Left ventricle myocardium superior (tissue), 1 donor: ENCODE results near the gene GPBAR1. TPM values are rescaled to one million over a fixed set of nuclear protein-coding genes. Genes with fewer than 3 reads are reported as not detected.

Experiments used
- ATAC-seq: fragments of 200-7000 bp; cut with Tn5 transposase; one replicate; pipeline ENCODE4 v1.9.1; 2020; ENCODE audit warnings: mild to moderate bottlenecking, moderate library complexity
- DNase-seq: peaks from one replicate; pipeline ENCODE4 v3.0.0-alpha.2; 2020
- intact Hi-C: fragments of 100-400 bp; cut with micrococcal nuclease; formaldehyde crosslinking; loops from one replicate; pipeline ENCODE4 v1.11.0; 2022
- total RNA-seq: library from RNA; stranded (reverse); fragmentation: NEBNext Ultra II Directional; extraction: Animal tissue kit (Norgen Biotek cat#: 25700); gene quantifications from one replicate; pipeline ENCODE4 v1.2.1, GENCODE V29; 2021
- donor health status: DM: no; HTN: yes; CAD: no; lungs with severe emphysema.

Gene GPBAR1
- total RNA-seq, 1 donor from 2014 or later, result 0.67 TPM

DNA sequence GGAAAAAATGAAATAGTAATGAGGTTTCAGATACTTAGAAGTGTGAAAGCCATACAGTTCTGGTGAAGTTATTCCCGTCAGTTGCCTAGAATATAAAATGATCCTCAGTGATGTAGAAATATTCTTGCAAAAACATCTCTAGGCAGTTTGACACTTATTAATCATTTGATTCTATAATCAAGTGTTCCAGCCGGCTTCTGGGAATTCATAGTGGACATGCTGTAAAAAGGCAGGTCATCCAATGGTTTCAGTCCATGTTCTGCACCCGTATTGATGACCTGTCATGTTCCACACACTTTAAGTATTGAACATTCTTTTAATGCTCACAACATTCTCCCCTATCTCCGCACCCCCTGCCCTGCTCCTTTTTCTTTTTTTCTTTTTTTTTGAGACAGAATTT, 24.0 kb upstream of the GPBAR1 start:
- ATAC-seq (no peak), DNase-seq (no peak)
- intact Hi-C loops, result no loop called here

DNA sequence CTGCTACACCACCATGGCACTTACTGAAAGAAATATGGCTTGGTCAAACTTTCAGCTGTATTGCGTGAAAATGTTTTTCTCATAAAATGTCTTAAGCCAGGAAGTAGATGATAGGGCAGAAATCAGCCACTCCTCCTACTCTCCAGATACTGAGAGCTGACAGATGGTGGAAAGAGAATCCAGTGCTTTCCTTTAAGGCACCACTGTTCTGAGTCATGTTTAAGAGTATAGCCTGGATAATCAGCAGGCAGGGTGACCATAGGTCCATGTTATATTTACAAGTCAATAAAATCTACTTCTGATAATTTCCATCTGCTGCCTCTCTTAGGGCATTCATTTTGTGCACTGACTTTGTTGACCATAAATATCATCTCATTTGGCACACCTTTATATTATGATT, 21.9 kb upstream of the GPBAR1 start:
- ATAC-seq (no peak), DNase-seq (no peak)
- intact Hi-C loops, result no loop called here

DNA sequence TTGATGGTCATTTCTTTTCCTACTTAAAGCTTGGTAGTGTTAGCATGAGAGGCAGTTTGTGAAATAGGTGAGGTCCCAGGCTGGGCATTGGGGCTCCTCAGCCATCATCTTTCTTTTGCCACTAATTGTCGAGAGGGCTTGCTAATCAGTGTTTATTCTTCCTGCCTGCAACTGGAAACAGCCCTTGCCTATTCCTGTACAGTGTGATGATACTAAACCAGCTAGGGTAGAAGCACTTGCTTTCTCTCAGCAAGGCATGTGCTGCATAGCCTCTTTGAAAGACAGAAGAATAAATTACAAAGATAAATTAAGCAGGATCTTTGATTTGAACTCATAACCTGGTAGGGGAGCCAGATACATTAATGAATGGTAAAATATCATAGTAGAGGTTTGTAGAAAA, 16.6 kb upstream of the GPBAR1 start:
- peak; percentile 56 for ATAC-seq
- intact Hi-C loops, result no loop called here
- DNase-seq, result no peak

DNA sequence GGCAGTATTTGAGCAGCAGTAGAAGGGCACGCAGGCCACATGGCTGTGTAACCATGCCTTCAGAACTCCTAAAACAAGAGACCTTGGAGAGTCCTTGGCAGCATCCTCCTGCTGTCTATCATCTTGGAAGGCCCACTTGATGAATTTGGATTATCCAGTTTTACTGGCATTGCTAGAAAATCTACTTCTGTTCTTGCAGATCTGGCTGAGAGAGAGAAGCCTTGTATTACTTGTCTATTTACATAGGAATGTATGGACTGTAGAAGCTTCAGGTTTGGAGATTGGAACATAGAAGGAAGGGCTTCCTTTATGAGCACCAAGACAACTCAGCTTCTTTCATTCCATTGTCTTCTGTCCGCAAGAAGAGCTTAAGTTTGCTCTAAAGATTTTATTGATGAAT, 16.1 kb upstream of the GPBAR1 start:
- intact Hi-C loops, result no loop called here
- DNase-seq (no peak), ATAC-seq (peak; percentile 48)

DNA sequence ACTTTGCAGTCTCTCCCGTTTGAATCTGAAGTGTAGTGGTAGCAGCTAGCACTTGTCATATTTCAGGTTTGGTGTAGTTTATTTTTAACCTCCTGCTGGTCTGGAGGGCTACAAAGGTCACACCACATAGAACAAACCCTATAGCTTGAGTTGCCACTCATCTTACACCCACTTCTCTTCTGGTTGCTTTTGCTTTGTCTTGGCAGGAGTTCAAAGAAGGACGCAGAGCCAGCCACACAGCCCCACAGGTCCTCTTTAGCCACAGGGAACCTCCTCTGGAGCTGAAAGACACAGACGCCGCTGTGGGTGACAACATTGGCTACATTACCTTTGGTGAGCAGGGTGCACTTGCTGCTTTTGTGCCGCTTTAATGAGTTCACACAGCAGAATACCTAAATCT, 15.6 kb upstream of the GPBAR1 start:
- DNase-seq (no peak), ATAC-seq (peak; percentile 81)
- intact Hi-C loops, result no loop called here

DNA sequence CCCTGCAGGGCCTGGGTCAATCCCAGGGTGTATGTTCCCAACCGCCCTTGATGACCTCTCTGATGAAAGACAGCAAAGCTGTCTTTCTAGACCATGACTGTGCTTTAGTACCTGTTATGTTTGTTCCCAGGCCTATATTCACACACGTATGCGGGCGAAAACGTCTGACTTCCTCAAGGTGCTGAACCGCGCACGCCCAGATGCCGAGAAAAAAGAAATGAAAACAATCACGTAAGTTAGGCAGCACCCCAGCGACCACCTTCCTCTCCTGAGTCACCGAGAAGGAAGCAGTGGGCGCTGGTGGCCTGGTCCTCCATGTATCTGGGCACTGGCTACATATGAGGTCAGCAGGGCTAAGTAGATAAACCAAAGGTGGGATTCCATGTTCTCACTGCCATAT, 11.1 kb upstream of the GPBAR1 start:
- intact Hi-C loops, result no loop called here

DNA sequence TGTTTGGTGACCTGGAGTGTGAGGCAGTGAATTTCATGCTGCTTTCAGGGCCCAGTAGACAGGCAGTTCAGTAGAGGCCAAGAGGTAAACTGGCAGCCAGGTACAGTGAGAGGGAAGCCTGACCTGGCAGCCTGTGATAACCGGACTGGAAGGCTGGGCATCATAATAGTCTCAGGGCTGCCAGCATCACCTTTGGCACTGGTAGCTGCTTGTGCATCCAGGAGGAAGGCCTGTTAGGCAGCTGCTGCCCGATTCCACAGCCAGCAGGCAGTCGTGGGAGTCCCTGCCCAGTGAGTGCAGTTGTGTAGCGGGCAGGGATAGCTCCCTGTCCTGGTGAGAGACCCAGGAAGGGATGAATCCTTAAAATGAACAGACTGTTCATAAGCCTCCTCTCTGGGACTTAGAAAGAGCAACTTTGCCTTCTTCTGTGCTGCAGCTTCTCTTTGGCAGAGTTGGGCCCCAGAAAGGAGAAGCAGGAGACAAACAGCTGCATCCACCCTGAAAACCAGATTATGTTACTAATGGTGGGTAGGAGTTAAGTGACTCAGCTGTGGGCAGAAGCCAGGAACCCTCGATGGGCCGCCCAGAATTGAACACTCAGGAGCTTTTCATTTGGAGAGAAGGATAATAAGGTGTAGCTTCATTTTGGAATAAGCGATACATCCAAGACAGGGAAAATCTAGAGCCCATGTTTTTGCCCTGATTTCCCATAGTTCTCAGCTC, 8.1 kb upstream of the GPBAR1 start:
- ATAC-seq (peak; percentile 44), DNase-seq (no peak)
- intact Hi-C loops, result no loop called here

More for the DNA sequence above, 11.1 kb upstream of the GPBAR1 start:
- no peak for ATAC-seq
- no peak for DNase-seq

DNA sequence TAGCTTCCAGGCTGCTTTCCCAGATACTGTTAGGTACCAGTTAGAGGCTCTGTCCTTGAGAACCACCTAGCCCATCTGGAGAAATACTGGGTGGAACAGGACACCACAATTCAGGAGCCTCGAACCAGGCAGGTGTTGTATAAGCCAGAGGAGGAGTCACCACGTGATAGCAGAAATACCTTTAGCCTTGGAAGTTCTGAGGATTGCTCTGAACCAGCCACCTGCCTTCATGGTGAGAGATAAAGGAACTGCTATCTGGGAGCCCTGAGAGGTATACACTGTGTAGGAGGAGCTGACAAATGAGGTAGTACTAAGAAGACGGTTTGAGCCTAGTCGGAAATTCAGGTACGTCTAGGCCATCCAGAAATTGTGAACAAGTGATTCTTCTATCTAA, 7.6 kb upstream of the GPBAR1 start:
- intact Hi-C loops, result no loop called here
- DNase-seq, result no peak
- no peak for ATAC-seq

DNA sequence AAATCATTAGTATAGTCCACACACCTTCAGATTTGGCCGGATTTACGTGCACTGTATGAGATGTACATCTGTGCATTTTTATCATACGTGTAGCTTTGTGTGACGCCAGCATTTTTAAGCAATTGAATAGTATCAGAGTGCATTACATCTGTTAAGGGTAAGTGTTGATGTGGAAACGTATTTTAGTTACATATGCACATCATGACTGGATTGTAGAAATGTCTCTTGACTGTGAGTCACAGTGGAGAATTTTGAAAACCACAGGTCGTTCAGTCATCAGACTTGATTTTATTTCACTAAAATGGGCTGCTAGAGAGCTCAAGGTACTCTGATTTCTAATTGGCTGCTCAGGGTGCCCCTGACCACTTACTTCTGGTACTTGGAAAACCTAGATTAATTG, 5.4 kb upstream of the GPBAR1 start:
- intact Hi-C loops, result no loop called here
- ATAC-seq (no peak), DNase-seq (no peak)

DNA sequence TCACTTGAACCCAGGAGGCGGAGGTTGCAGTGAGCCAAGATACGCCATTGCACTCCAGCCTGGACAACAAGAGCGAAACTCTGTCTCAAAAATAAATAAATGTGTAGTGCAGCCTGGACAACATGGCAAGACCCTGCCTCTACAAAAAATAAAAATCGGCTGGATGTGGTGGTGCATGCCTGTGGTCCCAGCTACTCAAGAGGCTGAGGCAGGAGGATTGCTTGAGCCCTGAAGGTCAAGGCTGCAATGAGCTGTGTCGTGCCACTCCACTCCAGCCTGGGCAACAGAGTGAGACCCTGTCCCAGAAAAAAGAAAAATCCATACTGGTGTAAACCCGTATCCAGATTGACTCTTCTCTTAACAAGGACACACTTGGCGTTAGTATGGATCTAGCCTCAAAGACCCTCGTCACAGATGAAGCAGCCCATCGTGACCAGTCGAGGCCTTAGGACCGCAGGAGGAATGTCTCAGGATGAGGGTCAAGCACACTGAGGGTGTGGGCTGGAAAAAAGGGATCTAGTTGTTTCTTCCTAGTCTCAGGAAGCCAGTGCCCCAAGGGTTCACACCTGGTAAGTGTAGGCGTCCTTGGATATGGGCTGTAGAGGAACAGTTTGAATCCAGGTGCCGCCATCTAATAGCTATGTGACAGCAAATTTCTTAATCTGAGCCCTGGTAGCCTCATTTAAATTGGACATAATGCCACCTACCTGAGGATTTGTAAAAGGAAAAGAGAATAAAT, 4.0 kb upstream of the GPBAR1 start:
- ATAC-seq (no peak), DNase-seq (no peak)
- intact Hi-C loops, result no loop called here

DNA sequence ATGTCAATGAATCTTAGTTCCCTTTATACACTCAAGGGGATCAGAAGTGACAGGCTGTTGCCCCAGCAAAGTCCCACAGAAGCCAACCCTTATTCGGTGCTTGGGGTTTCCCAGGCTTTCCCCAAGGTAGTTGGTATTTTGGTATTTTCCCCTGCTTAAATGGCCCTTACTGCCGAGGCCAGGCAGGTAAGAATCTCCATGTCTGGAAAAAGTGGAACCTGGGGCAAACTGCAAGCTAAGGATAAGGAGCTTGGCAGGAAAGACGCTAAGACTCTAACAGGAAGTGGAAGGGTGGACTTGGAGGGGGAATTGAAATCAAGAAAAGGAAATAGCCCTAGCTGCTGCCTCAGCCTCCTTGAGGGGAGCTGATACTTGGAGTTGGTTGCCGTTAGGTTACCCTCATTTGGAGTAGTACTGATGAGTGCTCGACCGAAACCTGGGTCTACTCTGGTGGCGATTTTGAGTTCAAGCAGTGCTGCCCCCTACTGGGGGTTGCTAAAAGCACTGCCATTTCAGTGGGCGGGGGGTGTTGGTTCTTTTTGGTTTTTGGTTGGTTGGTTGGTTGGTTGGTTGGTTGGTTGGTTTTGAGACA, 3.3 kb upstream of the GPBAR1 start:
- DNase-seq, result no peak
- ATAC-seq, result no peak
- intact Hi-C loops, result no loop called here

DNA sequence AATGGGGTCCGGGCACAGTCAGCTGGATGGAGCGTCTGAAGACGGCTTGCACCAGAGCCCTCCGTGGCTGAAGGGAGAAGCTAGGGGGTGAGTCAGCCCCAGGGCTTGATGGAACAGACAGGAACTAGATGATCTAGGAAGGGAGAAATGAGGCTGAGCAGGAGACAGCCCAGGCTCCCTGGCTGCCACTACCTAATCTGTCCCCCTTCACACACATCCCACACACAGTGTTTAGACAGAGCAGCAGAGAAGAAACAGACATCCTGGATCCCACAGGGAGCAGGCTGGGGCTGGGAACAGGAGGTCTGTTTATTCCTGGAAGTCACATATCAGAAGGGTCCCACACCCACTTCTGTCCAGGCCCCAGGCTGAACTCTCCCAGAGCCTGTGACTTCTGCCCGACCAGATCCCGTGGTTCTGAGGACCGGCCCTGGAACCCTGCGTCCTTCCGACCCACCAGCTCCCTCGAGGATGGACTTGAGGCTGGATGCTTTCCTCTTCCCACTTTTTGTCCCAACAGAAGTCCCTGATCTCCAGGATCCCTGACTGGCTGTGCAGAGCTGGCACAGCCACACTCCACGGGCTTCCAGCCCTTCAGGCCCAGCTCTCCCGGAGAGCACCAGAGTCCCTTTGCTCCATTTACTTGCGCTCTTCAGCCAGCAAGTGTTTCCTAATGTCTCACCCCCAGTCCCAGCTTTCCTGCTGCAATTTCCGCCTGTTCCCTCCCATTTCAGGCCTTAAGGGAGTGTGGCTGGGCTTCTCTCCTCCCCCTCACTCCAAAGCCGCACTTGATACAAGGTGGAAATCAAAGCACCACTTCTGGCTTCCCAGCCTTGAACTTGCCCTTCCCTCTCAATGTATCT, 1.5 kb upstream of the GPBAR1 start:
- DNase-seq (peak; percentile 79), ATAC-seq (peak; percentile 78)
- intact Hi-C loops, result no loop called here

DNA sequence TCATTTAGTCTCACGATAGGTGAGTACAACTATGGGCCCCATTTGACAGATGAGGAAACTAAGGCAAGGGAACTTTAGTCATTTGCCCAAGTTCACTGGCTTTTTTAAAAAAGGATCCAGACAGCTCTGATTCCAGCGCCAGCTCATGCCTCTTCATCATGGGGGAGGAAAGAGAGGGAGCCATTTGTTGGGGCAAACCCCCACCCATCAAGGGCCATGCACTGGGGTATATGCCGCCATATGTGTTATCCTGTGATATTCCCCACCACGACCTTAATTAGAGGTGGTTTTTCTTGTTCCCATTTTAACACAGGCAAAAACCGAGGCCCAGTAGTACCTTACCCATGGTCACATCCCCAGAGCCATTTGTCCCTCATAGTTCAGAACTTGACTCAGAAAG, 649 bp upstream of the GPBAR1 start:
- no peak for ATAC-seq
- no peak for DNase-seq
- intact Hi-C loops, result no loop called here

DNA sequence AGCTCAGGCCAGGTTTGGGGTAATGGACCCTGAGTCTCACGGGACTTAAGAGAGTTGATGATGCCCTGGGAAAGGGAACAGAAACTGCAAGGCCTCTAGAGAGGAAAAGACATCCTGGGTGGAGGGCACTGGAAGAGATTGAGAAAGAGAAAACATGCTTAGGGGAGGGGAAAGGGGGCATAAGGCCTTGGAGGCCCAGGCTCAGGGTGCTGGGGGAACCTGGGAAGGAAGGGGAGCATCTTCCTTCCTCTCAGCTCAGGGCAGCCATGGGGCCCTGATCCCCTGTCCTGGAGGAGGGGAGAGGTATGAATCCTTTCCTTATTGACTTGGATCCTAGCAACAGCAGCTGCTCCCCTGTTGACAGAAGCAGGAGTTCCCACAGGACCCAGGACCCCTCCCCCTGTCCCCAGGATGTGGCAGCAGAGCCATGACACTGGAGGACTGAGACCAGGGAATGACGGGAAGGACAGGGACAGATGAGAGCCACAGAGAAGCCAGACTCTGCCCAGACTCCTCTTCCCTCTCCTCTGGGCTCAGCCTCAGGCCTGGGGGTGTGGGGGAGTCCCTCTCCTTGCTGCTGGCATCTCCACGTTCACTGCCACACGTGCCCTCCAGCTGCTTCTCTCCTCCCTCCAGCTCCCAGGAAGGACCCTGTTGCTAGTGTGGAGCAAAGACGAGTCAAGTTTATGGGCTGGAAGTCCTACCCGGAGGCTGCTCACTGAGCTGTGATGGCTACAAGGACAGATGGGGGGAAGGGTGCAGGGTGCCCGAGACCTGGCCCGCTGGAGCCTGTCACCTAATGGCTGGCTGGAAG, 815 bp downstream of the GPBAR1 start:
- ATAC-seq (no peak), DNase-seq (no peak)
- intact Hi-C loops, result no loop called here

DNA sequence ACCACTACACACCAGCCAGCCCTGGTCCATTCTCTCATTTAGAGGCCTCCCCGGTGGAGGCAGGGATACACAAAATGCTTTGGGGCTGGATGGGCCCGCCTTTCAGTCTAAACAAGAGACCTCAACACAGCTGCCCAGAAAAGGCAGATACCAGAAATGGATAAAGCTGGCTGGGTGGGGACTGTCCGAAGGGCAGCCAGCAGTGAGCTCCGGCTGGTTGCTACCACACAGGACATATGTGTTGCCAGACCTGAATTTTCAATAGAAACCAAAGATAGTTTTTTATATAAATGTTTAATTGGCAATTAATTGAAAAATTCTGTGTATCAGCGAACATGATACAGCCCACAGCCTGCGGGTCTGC, 1.4 kb downstream of the GPBAR1 start:
- intact Hi-C loops, result no loop called here
- no peak for DNase-seq
- ATAC-seq, result no peak

DNA sequence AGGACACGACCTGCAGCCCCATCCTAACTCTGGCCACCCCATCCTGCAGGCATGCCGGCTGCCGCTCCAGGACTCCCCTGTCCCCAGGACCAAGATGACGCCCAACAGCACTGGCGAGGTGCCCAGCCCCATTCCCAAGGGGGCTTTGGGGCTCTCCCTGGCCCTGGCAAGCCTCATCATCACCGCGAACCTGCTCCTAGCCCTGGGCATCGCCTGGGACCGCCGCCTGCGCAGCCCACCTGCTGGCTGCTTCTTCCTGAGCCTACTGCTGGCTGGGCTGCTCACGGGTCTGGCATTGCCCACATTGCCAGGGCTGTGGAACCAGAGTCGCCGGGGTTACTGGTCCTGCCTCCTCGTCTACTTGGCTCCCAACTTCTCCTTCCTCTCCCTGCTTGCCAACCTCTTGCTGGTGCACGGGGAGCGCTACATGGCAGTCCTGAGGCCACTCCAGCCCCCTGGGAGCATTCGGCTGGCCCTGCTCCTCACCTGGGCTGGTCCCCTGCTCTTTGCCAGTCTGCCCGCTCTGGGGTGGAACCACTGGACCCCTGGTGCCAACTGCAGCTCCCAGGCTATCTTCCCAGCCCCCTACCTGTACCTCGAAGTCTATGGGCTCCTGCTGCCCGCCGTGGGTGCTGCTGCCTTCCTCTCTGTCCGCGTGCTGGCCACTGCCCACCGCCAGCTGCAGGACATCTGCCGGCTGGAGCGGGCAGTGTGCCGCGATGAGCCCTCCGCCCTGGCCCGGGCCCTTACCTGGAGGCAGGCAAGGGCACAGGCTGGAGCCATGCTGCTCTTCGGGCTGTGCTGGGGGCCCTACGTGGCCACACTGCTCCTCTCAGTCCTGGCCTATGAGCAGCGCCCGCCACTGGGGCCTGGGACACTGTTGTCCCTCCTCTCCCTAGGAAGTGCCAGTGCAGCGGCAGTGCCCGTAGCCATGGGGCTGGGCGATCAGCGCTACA, 2.1 kb downstream of the GPBAR1 start:
- DNase-seq (peak; percentile 58), ATAC-seq (no peak)
- intact Hi-C loops, result no loop called here

DNA sequence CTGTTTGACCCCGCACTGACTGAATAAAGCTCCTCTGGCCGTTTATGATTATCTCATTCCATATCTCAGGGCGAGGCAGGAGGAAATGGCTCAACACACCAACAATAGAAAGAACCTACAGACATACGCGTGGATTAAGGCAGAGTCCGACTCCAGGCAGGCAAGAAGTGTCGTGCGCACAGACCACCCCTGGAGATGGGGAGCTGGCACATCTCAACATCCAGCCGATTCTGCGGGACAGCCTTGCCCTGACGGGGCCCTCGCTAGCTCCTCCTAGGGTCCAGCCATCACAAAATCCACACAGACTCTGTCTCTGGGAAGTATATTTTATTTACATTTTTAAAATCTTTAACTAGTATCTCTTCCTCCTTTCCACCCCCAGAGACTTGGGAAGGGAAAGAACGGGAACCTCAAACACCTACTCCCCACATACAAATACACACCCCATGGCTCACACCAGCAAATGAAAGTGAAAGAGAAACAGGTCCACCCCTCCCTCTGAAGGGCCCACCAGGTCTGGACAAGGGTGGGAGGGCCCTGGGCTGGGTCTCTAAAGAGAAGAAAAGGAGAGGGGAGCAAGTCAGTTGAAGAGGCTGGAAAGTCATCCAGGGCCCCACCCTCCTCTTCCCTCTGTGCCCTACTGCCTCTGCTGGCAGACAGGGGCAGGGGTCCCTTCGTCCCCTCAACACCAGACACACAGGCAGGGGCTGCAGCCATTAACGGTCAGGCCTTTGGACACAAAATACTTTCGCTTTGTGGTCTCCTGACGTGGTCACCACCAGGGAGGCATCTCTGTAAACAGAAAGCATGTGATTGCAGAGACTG, 3.2 kb downstream of the GPBAR1 start:
- intact Hi-C loops, result no loop called here

More for the DNA sequence above, 3.2 kb downstream of the GPBAR1 start:
- DNase-seq (no peak), ATAC-seq (no peak)
